ENCODE measurements around the gene PCDHGA6.
"Not testable (repeated sequence)": the region's sequence is repeated elsewhere in the genome, so short reads cannot be mapped to it uniquely, and the experiment has no call there.

PCDHGA6 gene

DNA sequence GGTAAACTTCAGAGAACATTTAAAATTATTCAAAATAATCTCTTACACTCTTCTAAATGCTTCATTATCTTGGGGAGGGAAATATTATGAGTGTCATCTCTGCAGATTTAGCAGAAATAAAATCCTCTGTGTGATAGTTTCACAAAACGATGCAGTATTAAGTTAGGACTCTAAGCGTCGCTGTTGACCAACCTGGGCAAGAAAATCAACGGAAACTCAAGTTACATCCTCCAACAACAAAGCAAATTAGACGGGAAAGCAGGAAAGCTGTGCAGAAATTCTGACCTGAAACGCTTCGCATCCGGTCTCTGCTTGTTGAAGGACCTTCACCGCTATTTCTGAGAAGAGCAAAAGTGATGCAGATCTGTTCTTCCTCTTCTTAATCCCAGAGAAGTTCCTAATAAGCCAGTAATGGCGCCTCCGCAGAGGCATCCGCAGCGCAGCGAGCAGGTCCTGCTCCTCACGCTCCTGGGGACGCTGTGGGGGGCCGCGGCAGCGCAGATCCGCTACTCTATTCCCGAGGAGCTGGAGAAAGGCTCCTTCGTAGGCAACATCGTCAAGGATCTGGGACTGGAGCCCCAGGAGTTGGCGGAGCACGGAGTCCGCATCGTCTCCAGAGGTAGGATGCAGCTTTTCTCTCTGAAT lies at the start of gene PCDHGA6:
TSS of gene PCDHGA6 (plus strand) at position 219 of the 645 bp plus-strand sequence. CDS start at position 412, 193 bp downstream.
- no peak for DNase-seq

DNA sequence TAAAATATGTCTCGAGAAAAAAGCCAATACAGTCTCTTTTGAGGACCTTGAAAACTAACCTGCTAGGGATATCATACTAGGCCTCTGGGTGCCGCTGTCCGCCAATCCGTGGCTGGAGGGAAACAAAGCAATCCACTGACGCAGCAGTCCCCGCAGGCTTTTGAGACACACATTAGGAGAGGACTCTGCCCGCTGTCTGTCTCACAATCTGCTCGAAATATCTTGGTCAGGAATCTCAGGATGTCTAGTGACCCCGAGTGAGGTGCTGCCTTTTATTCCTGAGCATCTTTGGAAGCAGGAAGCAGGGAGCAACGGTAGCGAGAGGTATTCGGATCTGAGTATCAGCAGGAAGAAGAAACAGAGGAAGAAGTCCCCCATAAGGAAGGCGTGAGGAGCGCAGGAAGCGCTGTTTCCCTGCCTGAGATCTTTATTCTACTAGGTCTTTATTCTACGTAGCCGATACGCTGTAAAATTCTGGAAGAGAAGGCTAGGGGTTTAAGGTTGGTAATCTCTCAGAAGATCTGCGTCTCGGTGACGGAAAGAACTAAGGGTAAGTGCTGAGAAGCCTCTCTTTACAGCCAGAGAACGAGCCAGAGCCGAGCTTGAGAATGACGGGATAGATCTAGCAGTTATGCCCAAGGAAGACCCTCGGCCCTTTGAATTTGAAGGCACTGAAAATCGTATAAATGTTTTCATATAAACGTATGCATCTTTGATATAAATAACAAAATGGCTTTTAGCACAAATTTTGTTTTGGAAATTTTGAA lies 47.4 kb upstream of the PCDHGA6 start:
- DNase-seq = peak; percentile 67 to 70

DNA sequence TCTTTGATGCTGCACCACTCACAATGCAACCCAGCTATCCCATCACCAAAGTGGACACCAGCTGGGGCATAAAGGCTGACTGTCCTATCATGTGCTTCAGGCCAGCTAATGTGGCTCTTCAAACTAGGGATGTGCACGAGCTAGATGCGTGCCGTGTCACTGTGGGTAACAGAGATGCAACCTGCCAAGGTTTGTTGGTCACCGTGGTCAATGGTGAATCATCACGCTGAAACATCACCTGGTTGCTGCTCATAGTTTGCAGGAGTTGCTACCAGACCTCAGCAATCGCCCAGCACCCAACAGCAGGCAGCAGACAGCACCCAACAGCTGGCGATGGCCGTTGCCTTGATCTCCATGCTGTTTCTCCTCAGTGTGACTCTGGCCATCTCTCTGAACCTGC lies 45.5 kb upstream of the PCDHGA6 start:
- DNase-seq = no peak

DNA sequence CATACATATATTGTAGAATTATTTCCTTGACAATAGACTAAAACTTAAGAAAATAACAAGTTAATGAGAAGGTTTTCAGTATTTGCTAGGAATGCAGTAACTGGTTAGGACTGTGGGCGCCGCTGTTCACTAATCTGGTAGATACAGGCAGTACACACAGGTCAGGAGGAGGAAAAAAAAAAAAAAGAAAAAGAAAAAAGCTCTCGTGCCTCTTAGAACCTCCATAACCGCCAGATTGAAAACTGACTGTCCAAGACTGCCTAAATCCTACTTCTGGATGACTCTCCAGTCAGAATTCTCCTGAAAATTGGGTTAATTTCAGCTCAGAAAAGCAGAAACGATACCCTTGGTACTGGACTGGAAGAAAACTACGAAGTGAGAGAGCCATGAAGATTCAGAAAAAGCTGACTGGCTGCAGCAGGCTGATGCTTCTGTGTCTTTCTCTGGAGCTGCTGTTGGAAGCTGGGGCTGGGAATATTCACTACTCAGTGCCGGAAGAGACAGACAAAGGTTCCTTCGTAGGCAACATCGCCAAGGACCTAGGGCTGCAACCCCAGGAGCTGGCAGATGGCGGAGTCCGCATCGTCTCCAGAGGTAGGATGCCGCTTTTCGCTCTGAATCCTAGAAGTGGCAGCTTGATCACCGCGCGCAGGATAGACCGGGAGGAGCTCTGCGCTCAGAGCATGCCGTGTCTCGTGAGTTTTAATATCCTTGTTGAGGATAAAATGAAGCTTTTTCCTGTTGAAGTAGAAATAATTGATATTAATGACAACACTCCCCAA lies 43.2 kb upstream of the PCDHGA6 start, which contains the start of gene PCDHGA1:
TSS of gene PCDHGA1 (plus strand) at position 216 of the 782 bp plus-strand sequence.
- DNase-seq = peak in 1 of 2 donors; percentile 20

DNA sequence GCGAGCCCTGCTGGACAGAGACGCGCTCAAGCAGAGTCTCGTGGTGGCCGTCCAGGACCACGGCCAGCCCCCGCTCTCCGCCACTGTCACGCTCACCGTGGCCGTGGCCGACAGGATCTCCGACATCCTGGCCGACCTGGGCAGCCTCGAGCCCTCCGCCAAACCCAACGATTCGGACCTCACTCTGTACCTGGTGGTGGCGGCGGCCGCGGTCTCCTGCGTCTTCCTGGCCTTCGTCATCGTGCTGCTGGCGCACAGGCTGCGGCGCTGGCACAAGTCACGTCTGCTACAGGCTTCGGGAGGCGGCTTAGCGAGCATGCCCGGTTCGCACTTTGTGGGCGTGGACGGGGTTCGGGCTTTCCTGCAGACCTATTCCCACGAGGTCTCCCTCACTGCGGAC lies 41.1 kb upstream of the PCDHGA6 start:
- DNase-seq = not testable (repeated sequence)

DNA sequence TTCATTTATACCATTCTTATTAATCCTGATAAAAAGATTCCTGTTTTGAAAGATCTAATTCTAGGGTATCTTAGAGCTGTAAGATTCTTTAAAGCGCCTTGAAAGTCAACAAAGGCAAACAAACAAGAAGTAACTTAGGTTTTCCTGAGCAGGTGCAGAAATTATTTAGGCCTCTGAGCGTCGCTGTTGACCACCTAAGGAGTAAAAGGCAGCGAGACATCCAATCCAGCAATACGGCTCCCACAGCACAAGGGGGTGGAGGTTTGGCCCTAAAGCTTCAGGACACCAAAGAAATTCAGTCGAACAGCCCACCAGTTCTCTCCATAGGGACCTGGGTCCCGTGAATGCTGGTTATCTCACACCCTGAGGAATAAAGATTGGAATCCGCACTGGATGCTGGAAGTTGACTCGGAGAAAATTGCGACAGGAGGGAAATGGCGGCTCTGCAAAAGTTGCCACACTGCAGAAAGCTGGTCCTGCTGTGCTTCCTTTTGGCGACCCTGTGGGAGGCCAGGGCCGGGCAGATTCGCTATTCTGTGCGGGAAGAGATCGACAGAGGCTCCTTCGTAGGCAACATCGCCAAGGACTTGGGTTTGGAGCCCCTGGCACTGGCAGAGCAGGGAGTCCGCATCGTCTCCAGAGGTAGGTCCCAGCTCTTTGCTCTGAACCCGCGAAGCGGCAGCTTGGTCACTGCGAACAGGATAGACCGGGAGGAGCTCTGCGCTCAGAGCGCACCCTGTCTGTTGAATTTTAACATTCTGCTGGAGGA lies 35.0 kb upstream of the PCDHGA6 start, which contains the start of gene PCDHGA2:
TSS of gene PCDHGA2 (plus strand) at position 223 of the 769 bp plus-strand sequence.
- no peak for DNase-seq

DNA sequence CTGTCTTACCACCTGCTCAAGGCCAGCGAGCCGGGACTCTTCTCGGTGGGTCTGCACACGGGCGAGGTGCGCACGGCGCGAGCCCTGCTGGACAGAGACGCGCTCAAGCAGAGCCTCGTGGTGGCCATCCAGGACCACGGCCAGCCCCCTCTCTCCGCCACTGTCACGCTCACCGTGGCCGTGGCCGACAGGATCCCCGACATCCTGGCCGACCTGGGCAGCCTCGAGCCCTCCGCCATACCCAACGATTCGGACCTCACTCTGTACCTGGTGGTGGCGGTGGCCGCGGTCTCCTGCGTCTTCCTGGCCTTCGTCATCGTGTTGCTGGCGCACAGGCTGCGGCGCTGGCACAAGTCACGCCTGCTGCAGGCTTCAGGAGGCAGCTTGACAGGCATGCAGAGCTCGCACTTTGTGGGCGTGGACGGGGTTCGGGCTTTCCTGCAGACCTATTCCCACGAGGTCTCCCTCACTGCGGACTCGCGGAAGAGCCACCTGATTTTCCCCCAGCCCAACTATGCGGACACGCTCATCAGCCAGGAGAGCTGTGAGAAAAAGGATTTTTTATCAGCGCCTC lies 32.8 kb upstream of the PCDHGA6 start:
- not testable (repeated sequence) for DNase-seq

DNA sequence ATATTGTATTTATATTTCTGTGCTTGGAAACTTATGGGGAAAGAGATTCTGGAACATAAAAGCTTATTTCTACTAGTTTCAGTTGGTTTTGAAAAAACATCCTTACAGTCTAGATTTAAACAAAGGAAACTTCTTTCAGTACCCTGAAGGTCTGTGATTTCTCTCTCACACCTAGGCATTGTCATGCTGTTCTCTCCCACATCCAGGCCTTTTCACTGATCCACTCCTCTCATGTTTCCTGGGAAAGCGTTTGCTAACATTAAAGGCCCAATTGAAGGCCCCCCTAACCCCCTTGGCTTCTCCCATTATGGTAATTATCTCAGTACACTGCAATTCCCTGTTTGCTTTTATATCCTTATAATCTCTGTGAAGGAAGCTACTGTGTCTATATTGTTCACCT lies 30.9 kb upstream of the PCDHGA6 start:
- DNase-seq = no peak

DNA sequence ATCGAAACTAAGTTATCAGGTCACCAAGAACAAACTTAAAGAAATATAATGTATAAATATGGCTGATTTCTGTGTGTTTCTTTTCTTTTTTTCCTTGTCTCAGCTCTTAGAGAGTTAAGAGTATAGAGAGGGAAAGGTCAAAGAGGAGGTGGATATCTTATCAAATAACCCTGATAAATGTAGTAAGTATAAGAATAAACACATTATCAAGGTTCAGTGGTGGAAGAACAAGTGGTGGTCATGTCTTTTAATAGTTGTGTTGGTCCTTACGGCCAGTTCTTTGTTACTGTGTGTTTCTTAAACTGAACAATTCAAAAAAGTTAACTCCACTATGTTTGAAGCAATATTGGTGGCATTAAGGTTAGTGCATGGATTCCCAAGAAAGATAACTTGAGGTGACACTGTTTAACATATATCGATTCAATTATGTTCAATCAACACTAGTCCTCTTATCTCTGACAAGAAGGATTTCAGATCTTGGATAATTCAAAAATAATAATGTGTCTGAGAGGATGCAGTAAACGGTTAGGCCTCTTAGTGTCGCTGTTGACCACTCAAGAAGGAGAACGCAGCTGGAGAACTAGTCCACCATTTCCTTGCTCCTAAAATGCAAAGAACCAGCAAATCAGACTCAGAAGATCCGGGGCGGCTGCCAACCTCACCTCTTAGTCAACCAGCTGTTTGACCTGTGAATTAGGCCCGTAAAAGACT lies 30.3 kb upstream of the PCDHGA6 start, which contains the start of gene PCDHGA3:
TSS of gene PCDHGA3 (plus strand) at position 588 of the 711 bp plus-strand sequence. CDS start 205 bp downstream, outside the sequence.
- DNase-seq = no peak

DNA sequence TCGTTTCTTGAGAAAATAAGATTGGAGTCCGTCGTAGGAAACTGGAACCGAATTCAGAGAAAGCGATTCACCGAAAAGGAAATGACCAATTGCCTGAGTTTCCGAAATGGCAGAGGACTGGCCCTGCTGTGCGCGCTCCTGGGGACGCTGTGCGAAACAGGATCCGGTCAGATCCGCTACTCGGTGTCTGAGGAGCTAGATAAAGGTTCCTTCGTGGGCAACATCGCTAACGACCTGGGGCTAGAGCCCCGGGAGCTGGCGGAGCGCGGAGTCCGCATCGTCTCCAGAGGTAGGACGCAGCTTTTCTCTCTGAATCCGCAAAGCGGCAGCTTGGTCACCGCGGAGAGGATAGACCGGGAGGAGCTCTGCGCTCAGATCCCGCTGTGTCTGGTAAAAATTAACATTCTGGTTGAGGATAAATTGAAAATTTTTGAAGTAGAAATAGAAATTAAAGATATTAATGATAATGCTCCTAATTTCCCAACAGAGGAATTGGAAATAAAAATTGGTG lies 29.7 kb upstream of the PCDHGA6 start:
- no peak for DNase-seq

DNA sequence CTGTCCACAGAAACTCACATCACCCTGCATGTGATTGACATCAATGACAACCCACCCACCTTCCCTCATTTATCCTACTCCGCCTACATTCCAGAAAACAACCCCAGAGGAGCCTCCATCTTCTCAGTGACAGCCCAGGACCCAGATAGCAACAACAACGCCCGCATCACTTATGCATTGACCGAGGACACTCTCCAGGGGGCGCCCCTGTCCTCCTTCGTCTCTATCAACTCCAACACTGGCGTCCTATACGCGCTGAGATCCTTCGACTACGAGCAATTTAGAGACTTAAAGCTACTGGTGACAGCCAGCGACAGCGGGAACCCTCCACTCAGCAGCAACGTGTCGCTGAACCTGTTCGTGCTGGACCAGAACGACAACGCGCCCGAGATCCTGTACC lies 28.4 kb upstream of the PCDHGA6 start:
- DNase-seq = no peak

DNA sequence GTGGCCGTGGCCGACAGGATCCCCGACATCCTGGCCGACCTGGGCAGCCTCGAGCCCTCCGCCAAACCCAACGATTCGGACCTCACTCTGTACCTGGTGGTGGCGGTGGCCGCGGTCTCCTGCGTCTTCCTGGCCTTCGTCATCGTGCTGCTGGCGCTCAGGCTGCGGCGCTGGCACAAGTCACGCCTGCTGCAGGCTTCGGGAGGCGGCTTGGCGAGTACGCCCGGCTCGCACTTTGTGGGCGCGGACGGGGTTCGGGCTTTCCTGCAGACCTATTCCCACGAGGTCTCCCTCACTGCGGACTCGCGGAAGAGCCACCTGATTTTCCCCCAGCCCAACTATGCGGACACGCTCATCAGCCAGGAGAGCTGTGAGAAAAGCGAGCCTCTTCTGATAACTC lies 27.7 kb upstream of the PCDHGA6 start:
- DNase-seq = not testable (repeated sequence)

DNA sequence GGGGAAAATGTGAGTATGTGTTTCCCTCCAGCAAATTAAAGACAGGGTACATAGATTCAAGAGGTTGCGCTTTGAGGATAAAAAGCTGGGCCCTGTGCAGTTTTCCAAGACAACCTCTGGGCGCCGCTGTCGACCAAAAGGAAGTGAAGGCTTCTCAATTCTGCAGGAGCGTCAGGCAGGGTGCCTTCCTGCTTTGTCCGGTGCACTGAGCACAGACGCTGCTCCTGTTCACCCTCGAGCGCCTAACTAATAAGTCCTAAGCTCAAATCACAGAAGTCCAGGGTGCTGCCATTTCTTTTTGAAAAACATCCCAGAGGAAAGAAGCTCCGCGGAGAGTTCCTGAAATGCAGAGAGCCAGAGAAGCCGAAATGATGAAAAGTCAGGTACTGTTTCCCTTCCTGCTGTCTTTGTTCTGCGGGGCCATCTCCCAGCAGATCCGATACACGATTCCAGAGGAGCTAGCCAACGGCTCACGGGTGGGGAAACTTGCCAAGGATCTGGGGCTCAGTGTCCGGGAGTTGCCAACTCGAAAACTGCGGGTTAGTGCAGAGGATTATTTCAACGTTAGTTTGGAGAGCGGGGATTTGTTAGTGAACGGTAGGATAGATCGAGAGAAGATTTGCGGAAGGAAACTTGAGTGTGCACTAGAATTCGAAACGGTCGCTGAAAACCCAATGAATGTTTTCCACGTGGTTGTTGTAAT lies 23.6 kb upstream of the PCDHGA6 start, which contains the start of gene PCDHGB1:
TSS of gene PCDHGB1 (plus strand) at position 183 of the 703 bp plus-strand sequence. CDS start at position 345, 162 bp downstream.
- peak; percentile 27 to 37 for DNase-seq

DNA sequence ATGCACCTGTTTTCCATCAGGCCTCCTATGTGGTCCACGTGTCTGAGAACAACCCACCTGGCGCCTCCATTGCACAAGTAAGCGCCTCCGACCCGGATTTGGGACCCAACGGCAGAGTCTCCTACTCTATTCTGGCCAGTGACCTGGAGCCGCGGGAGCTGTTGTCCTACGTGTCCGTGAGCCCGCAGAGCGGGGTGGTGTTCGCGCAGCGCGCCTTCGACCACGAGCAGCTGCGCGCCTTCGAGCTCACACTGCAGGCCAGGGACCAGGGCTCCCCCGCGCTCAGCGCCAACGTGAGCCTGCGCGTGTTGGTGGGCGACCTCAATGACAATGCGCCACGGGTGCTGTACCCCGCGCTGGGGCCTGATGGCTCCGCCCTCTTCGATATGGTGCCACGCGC lies 22.1 kb upstream of the PCDHGA6 start:
- no peak for DNase-seq

DNA sequence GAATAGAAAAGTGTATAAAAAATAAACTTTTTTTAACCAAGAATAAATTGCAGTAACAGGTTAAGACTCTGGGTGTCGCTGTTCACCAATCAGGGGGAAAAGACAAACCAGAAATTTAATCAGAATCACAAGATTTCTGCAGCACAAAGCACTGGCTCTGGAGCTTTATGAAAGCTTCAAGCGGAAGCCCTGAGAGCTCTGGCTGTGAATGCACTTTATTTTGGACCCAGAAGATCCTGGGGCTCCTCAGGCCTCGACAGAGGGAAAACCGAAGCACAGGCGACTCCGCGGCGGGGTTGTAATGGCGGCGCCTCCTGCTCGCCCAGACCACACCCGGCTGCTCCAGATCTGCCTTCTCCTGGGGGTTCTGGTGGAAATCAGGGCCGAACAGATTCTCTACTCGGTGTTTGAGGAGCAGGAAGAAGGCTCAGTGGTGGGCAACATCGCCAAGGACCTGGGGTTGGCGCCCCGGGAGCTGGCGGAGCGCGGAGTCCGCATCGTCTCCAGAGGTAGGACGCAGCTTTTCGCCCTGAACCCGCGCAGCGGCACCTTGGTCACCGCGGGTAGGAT lies 18.7 kb upstream of the PCDHGA6 start, which contains the start of gene PCDHGA4:
TSS of gene PCDHGA4 (plus strand) at position 122 of the 570 bp plus-strand sequence. CDS start at position 209, 87 bp downstream.
- no peak for DNase-seq

DNA sequence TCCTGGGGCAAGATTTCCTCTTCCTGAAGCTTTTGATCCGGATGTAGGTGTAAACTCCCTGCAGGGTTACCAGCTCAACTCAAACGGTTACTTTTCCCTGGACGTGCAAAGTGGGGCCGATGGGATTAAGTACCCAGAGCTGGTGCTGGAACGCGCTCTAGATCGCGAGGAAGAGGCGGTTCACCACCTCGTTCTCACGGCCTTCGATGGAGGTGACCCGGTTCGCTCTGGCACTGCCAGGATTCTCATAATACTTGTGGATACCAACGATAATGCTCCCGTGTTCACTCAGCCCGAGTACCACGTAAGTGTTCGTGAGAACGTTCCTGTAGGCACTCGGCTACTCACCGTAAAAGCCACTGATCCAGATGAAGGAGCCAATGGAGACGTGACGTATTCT lies 18.1 kb upstream of the PCDHGA6 start:
- no peak for DNase-seq

DNA sequence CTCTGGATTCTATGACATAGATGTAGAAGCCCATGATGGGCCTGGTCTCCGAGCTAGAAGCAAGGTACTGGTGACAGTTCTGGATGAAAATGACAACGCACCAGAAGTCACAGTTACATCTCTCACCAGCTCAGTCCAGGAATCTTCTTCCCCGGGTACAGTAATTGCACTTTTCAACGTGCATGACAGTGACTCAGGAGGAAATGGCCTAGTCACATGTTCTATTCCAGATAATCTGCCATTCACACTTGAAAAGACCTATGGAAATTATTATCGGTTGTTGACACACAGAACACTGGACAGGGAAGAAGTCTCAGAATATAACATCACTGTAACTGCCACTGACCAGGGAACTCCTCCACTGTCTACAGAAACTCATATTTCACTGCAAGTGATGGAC lies 17.6 kb upstream of the PCDHGA6 start:
- no peak for DNase-seq

DNA sequence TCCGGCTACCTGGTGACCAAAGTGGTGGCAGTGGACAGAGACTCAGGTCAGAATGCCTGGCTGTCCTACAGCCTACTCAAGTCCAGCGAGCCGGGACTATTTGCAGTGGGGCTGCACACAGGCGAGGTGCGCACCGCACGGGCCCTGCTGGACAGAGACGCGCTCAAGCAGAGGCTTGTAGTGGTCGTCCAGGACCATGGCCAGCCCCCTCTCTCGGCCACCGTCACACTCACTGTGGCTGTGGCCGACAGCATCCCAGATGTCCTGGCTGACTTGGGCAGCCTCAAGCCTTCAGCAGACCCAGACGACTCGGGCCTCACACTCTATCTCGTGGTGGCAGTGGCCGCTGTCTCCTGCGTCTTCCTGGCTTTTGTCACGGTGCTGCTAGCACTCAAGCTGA lies 16.7 kb upstream of the PCDHGA6 start:
- no peak for DNase-seq

DNA sequence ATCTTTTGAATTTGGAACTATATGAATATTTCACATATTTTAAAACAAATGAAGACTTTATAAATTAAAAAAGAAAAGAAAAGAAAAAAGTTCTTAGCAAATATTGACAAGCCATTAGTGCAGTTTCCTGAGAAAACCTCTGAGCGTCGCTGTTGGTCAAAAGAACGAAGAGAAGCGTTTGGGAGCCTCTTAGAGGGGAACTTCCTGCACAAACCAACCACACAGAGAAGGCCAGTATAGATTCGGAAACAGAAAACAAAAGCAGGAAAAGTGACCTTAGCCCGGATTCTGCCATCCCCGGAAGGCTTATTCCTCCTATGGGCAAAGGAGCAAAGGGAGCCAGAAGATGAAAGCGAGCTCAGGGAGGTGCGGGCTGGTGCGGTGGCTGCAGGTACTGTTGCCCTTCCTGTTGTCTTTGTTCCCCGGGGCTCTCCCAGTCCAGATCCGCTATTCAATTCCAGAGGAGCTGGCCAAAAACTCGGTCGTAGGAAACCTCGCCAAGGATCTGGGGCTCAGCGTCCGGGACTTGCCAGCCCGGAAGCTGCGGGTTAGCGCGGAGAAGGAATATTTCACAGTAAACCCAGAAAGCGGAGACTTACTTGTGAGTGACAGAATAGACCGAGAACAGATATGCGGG lies 13.8 kb upstream of the PCDHGA6 start, which contains the start of gene PCDHGB2:
TSS of gene PCDHGB2 (plus strand) at position 205 of the 637 bp plus-strand sequence. CDS start at position 347, 142 bp downstream.
- no peak for DNase-seq

Measured in stimulated activated CD4-positive, alpha-beta T cell treated with anti-CD3 and anti-CD28 coated beads, Interleukin-2, amount 100 ng/mL, for 24 hours (primary cell).